ENCODE data around the gene CLPSL1. TPM values are rescaled to one million over a fixed set of nuclear protein-coding genes. Genes with fewer than 3 reads are reported as not detected.

The CLPSL1 gene
- total and polyA plus RNA-seq, 4 donors, result not detected

DNA sequence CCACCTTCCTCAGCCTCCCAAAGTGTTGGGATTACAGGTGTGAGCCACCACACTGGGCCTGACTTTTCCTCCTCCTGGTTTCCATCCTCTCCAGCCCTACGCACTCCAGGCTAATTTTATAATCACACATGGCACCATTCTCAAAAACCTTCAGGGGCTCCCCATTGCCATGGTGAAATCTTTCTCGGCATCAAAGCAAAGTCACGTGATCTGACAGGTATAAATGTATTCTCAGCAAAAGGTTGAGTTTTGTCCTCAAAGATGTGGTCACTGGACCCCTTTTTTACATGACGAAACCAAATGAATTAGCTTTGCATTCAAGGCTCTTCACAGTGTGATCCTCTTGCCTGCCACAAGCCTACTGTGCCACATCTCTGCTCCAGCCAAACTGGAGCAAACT lies 28.5 kb upstream of the CLPSL1 start:
- H3K27me3 ChIP-seq (ENCODE audit: control insufficient read depth in 1 of 2, insufficient read depth in 2 of 2, low read length in 1 of 2), result no peaks in the 10 kb centered on the region
- no peaks in the 10 kb centered on the region for H3K4me1 ChIP-seq (ENCODE audit: control insufficient read depth in 1 of 2, insufficient read depth in 2 of 2, low read length in 2 of 2)
- 87 to 91% methylated on average over 4 of the region's 4 CpGs for WGBS, 2 donors
- no peaks in the 10 kb centered on the region for H3K9me3 ChIP-seq (ENCODE audit: control insufficient read depth, low read length)
- DNase-seq (no peak), ATAC-seq (ENCODE audit: low FRiP score) (no peak)
- intact Hi-C loops (cut with DNase I), result no loop called here
- H3K4me3 ChIP-seq (ENCODE audit: low read length in 2 of 2), result no peak overlapping the region
- H3K27ac ChIP-seq (ENCODE audit: low read depth in 1 of 2, low read length in 2 of 2), result no peak overlapping the region
- H3K36me3 ChIP-seq (ENCODE audit: control insufficient read depth in 1 of 2, insufficient read depth in 2 of 2, low read length in 1 of 2), result no peaks in the 10 kb centered on the region

GRCh38 chr6:35754452-35755277 lies 26.2 kb upstream of the CLPSL1 start:
- DNase-seq (no peak), ATAC-seq (ENCODE audit: low FRiP score) (no peak)
- Histone ChIP-seq H3K4me3 (ENCODE audit: low read length in 2 of 2) (no peak overlapping the region), H3K4me1 (ENCODE audit: control insufficient read depth in 1 of 2, insufficient read depth in 2 of 2, low read length in 2 of 2) (no peaks in the 10 kb centered on the region), H3K36me3 (ENCODE audit: control insufficient read depth in 1 of 2, insufficient read depth in 2 of 2, low read length in 1 of 2) (no peaks in the 10 kb centered on the region), H3K27me3 (ENCODE audit: control insufficient read depth in 1 of 2, insufficient read depth in 2 of 2, low read length in 1 of 2) (no peaks in the 10 kb centered on the region), H3K27ac (ENCODE audit: low read depth in 1 of 2, low read length in 2 of 2) (no peak overlapping the region), H3K9me3 (ENCODE audit: control insufficient read depth, low read length) (no peaks in the 10 kb centered on the region)
- intact Hi-C loops (cut with DNase I), result no loop called here
- WGBS, 2 donors, result 69% methylated on average over 6 of the region's 6 CpGs

GRCh38 chr6:35755278-35755924 lies 25.4 kb upstream of the CLPSL1 start:
- Histone ChIP-seq H3K4me1 (ENCODE audit: control insufficient read depth in 1 of 2, insufficient read depth in 2 of 2, low read length in 2 of 2) (no peaks in the 10 kb centered on the region), H3K4me3 (ENCODE audit: low read length in 2 of 2) (no peak overlapping the region), H3K9me3 (ENCODE audit: control insufficient read depth, low read length) (no peaks in the 10 kb centered on the region), H3K27me3 (ENCODE audit: control insufficient read depth in 1 of 2, insufficient read depth in 2 of 2, low read length in 1 of 2) (no peaks in the 10 kb centered on the region), H3K36me3 (ENCODE audit: control insufficient read depth in 1 of 2, insufficient read depth in 2 of 2, low read length in 1 of 2) (no peaks in the 10 kb centered on the region), H3K27ac (ENCODE audit: low read depth in 1 of 2, low read length in 2 of 2) (no peak overlapping the region)
- intact Hi-C loops (cut with DNase I), result no loop called here
- 24 to 36% methylated on average over 3 of the region's 3 CpGs for WGBS, 2 donors
- no peak for ATAC-seq (ENCODE audit: low FRiP score)
- DNase-seq, result no peak

DNA sequence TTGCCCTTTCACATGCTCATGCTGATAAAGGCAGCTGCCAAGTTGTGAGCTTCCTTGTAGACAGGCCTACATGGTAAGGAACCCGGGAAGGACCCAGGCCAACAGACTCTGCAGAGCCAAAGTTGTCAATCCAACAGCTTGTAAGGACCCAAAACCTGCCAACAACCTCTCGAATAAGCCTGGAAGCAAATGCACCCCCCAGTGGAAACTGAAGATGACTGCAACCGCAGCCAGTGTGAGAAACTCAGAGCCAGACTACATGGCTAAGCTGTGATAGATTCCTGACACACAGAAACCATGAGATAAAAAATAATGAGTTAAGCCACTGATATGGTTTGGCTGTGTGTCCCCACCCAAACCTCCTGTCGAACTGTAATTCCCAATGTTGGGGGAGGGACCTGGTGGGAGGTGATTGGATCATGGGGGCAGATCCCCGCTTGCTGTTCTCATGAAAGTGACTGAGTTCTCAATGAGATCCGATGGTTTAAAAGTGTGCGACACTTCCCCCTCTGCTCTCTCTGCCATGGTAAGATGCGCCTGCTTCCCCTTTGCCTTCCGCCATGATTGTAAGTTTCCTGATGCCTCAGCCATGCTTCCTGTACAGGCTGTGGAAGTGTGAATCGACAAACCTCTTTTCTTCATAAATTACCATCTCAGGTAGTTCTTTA lies 23.2 kb upstream of the CLPSL1 start:
- Histone ChIP-seq H3K9me3 (ENCODE audit: control insufficient read depth, low read length) (no peaks in the 10 kb centered on the region), H3K4me3 (ENCODE audit: low read length in 2 of 2) (no peak overlapping the region), H3K27ac (ENCODE audit: low read depth in 1 of 2, low read length in 2 of 2) (no peak overlapping the region), H3K27me3 (ENCODE audit: control insufficient read depth in 1 of 2, insufficient read depth in 2 of 2, low read length in 1 of 2) (no peaks in the 10 kb centered on the region), H3K4me1 (ENCODE audit: control insufficient read depth in 1 of 2, insufficient read depth in 2 of 2, low read length in 2 of 2) (no peaks in the 10 kb centered on the region), H3K36me3 (ENCODE audit: control insufficient read depth in 1 of 2, insufficient read depth in 2 of 2, low read length in 1 of 2) (no peaks in the 10 kb centered on the region)
- DNase-seq (no peak), ATAC-seq (ENCODE audit: low FRiP score) (no peak)
- intact Hi-C loops (cut with DNase I), result no loop called here
- WGBS, 2 donors, result 44 to 48% methylated on average over 10 of the region's 10 CpGs

GRCh38 chr6:35759426-35759825 lies 21.4 kb upstream of the CLPSL1 start:
- no peak overlapping the region for H3K27ac ChIP-seq (ENCODE audit: low read depth in 1 of 2, low read length in 2 of 2)
- 82 to 85% methylated on average over 3 of the region's 3 CpGs for WGBS, 2 donors
- intact Hi-C loops (cut with DNase I), result no loop called here
- H3K36me3 ChIP-seq (ENCODE audit: control insufficient read depth in 1 of 2, insufficient read depth in 2 of 2, low read length in 1 of 2), result no peaks in the 10 kb centered on the region
- H3K4me1 ChIP-seq (ENCODE audit: control insufficient read depth in 1 of 2, insufficient read depth in 2 of 2, low read length in 2 of 2), result no peaks in the 10 kb centered on the region
- H3K4me3 ChIP-seq (ENCODE audit: low read length in 2 of 2), result no peak overlapping the region
- ATAC-seq (ENCODE audit: low FRiP score) (no peak), DNase-seq (no peak)
- H3K9me3 ChIP-seq (ENCODE audit: control insufficient read depth, low read length), result no peaks in the 10 kb centered on the region
- peaks cover 0 to 2% of the 10 kb centered on the region in 2 donors for H3K27me3 ChIP-seq (ENCODE audit: control insufficient read depth in 1 of 2, insufficient read depth in 2 of 2, low read length in 1 of 2)

- WGBS, 2 donors, result 45 to 85% methylated on average over 23 of the region's 23 CpGs
- DNase-seq (peak in 1 of 2 donors; percentile 67), ATAC-seq (ENCODE audit: low FRiP score) (no peak)
- H3K27me3 ChIP-seq (ENCODE audit: control insufficient read depth in 1 of 2, insufficient read depth in 2 of 2, low read length in 1 of 2), result peaks cover 0 to 2% of the 10 kb centered on the region in 2 donors
- no peaks in the 10 kb centered on the region for H3K4me1 ChIP-seq (ENCODE audit: control insufficient read depth in 1 of 2, insufficient read depth in 2 of 2, low read length in 2 of 2)
- H3K36me3 ChIP-seq (ENCODE audit: control insufficient read depth in 1 of 2, insufficient read depth in 2 of 2, low read length in 1 of 2), result no peaks in the 10 kb centered on the region
- intact Hi-C loops (cut with DNase I), result no loop called here
- peaks cover 2% of the 10 kb centered on the region for H3K9me3 ChIP-seq (ENCODE audit: control insufficient read depth, low read length)
- H3K4me3 ChIP-seq (ENCODE audit: low read length in 2 of 2), result no peak overlapping the region
- no peak overlapping the region for H3K27ac ChIP-seq (ENCODE audit: low read depth in 1 of 2, low read length in 2 of 2)
Observed at GRCh38 chr6:35765739-35766138, 15.1 kb upstream of the CLPSL1 start.

GRCh38 chr6:35769211-35769610 lies 11.6 kb upstream of the CLPSL1 start:
- no peak overlapping the region for H3K4me3 ChIP-seq (ENCODE audit: low read length in 2 of 2)
- no peak overlapping the region for H3K27ac ChIP-seq (ENCODE audit: low read depth in 1 of 2, low read length in 2 of 2)
- no peaks in the 10 kb centered on the region for H3K4me1 ChIP-seq (ENCODE audit: control insufficient read depth in 1 of 2, insufficient read depth in 2 of 2, low read length in 2 of 2)
- H3K9me3 ChIP-seq (ENCODE audit: control insufficient read depth, low read length), result peaks cover 2% of the 10 kb centered on the region
- no peak for DNase-seq
- no peak for ATAC-seq (ENCODE audit: low FRiP score)
- no peaks in the 10 kb centered on the region for H3K27me3 ChIP-seq (ENCODE audit: control insufficient read depth in 1 of 2, insufficient read depth in 2 of 2, low read length in 1 of 2)
- no peaks in the 10 kb centered on the region for H3K36me3 ChIP-seq (ENCODE audit: control insufficient read depth in 1 of 2, insufficient read depth in 2 of 2, low read length in 1 of 2)
- 72 to 77% methylated on average over 4 of the region's 4 CpGs for WGBS, 2 donors
- intact Hi-C loops (cut with DNase I), result no loop called here

- Histone ChIP-seq H3K36me3 (ENCODE audit: control insufficient read depth in 1 of 2, insufficient read depth in 2 of 2, low read length in 1 of 2) (no peaks in the 10 kb centered on the region), H3K4me3 (ENCODE audit: low read length in 2 of 2) (no peak overlapping the region), H3K4me1 (ENCODE audit: control insufficient read depth in 1 of 2, insufficient read depth in 2 of 2, low read length in 2 of 2) (no peaks in the 10 kb centered on the region), H3K9me3 (ENCODE audit: control insufficient read depth, low read length) (no peaks in the 10 kb centered on the region), H3K27ac (ENCODE audit: low read depth in 1 of 2, low read length in 2 of 2) (no peak overlapping the region), H3K27me3 (ENCODE audit: control insufficient read depth in 1 of 2, insufficient read depth in 2 of 2, low read length in 1 of 2) (no peaks in the 10 kb centered on the region)
- 57 to 66% methylated on average over 5 of the region's 5 CpGs for WGBS, 2 donors
- peak in 1 of 2 donors; percentile 46 for DNase-seq
- no peak for ATAC-seq (ENCODE audit: low FRiP score)
- intact Hi-C loops (cut with DNase I), result no loop called here
Observed at GRCh38 chr6:35771343-35771627, 9.5 kb upstream of the CLPSL1 start.

Data from aorta (tissue), 5 donors.